Measurements from ENCODE around the gene ECD. TPM values are rescaled to one million over a fixed set of nuclear protein-coding genes. Genes with fewer than 3 reads are reported as not detected.

The ECD gene
- total and polyA plus RNA-seq, 10 of the 15 experiments (the other 5 are each of a cell fraction or from before 2014, with no cell fraction given) = 27.3 to 61.6 (median 44.0) TPM

- FAIRE-seq (peak; percentile 98), DNase-seq (ENCODE audit: low read depth, low spot score) (peak; percentile 83), ATAC-seq (peak; percentile 95)
- SMC1A ChIA-PET (ENCODE audit: uncharacterized antibody, unreplicated experiment) = interaction anchor here (0.6 to 3.8 kb wide), 11 partner anchors 9 to 367 kb away, joined by 3 to 41 read pairs (median 4); partner anchors contain the start of gene P4HA1
- BruUV-seq (replicated peaks) = no TSS peak
- peak within 1 kb of the TSS; percentile 90 for H3K27ac ChIP-seq (ENCODE audit: control insufficient read depth, insufficient read depth)
- no peaks in the 10 kb centered on the region; the same call in 2 of the 3 replicates for H3K9me3 ChIP-seq (replicated peaks; ENCODE audit: control insufficient read depth, insufficient read depth, low read length)
- no peaks in the 10 kb centered on the region for H3K4me1 ChIP-seq (ENCODE audit: control insufficient read depth, insufficient read depth, low read length)
- no peaks in the 10 kb centered on the region for H3K79me2 ChIP-seq (ENCODE audit: control insufficient read depth, insufficient read depth, low read length)
- peaks cover 0 to 5% of the 10 kb centered on the region in 2 experiments; a peak in 1 of 4 replicates for H3K36me3 ChIP-seq (ENCODE audit: control insufficient read depth in 2 of 2, insufficient read depth in 2 of 2, low read length in 1 of 2)
- H4K20me1 ChIP-seq (ENCODE audit: control insufficient read depth, insufficient read depth) = no peaks in the 10 kb centered on the region
- peak within 1 kb of the TSS; percentile 92 for H3K4me2 ChIP-seq (ENCODE audit: control insufficient read depth, insufficient read depth)
- in situ Hi-C loops (cut with MboI) = no loop called here
- CTCF ChIA-PET = interaction anchor here (0.6 to 4.0 kb wide), 9 partner anchors 9 to 57 kb away, joined by 3 to 26 read pairs (median 4); partner anchors contain the start of gene P4HA1
- intact Hi-C loops (cut with micrococcal nuclease; ENCODE audit: unreplicated experiment) = no loop called here
- H2AFZ ChIP-seq (ENCODE audit: control insufficient read depth, low read depth, low read length) = peak within 1 kb of the TSS; percentile 95
- H3K9ac ChIP-seq (ENCODE audit: control insufficient read depth, insufficient read depth, low read length) = peak within 1 kb of the TSS; percentile 79
- no peaks in the 10 kb centered on the region for H3K27me3 ChIP-seq (replicated peaks in 1 of 2; ENCODE audit: control insufficient read depth in 2 of 2, insufficient read depth in 2 of 2, low read length in 1 of 2)
- 0% methylated on average over 5 of the region's 5 CpGs for WGBS (ENCODE audit: insufficient coverage, insufficient replicate concordance, low lambda C conversion rate, missing lambda C conversion rate)
- H3K4me3 ChIP-seq = peak within 1 kb of the TSS; percentile 79
- RAD21 ChIA-PET (ENCODE audit: unreplicated experiment) = interaction anchor here (0.9 to 3.4 kb wide), 6 partner anchors 11 to 57 kb away, joined by 3 to 47 read pairs (median 4); partner anchors contain the start of genes ECD, FAM149B1 and P4HA1
- POLR2A ChIA-PET = interaction anchor here (0.5 to 3.7 kb wide), 7 partner anchors 9 to 53 kb away, joined by 3 to 49 read pairs (median 4); partner anchors contain the start of gene P4HA1
- no peak for TF ChIP-seq NFXL1 (IDR thresholded peaks at IDR 0.05; ENCODE audit: borderline replicate concordance)
- TF ChIP-seq YBX1 (IDR thresholded peaks at IDR 0.05) = no peak
- TF ChIP-seq E4F1 (IDR thresholded peaks at IDR 0.05; ENCODE audit: borderline replicate concordance, partially characterized antibody) = no peak
- peak; percentile 73 for TF ChIP-seq RELA (IDR thresholded peaks at IDR 0.05; ENCODE audit: borderline replicate concordance, partially characterized antibody)
- 0 out of 2 replicates have a peak, but pooled peaks have one; percentile 64 for TF ChIP-seq WRNIP1 (IDR thresholded peaks at IDR 0.05; ENCODE audit: borderline replicate concordance, low read depth, low read length)
- no peak for TF ChIP-seq SMAD1 (IDR thresholded peaks at IDR 0.05; ENCODE audit: low read depth, partially characterized antibody)
- no peak for TF ChIP-seq ZNF622 (IDR thresholded peaks at IDR 0.05)
- TF ChIP-seq ZNF24 (IDR thresholded peaks at IDR 0.05) = no peak
- TF ChIP-seq NFIC (IDR thresholded peaks at IDR 0.05; ENCODE audit: low read depth, low read length) = 0 out of 2 replicates have a peak, but pooled peaks have one; percentile 41
- TF ChIP-seq GABPA (IDR thresholded peaks at IDR 0.05; ENCODE audit: low read depth) = peak; percentile 93
- no peak for TF ChIP-seq RAD21 (IDR thresholded peaks at IDR 0.05; ENCODE audit: insufficient read depth, low read depth, low read length)
- peak; percentile 52; the same call in 1 of the 2 replicates for TF ChIP-seq SPI1 (IDR thresholded peaks at IDR 0.05; ENCODE audit: borderline replicate concordance, insufficient read depth, low read depth, low read length)
- TF ChIP-seq ZNF207 (IDR thresholded peaks at IDR 0.05; ENCODE audit: borderline replicate concordance) = no peak; the same call in 1 of the 2 replicates
- TF ChIP-seq PML (IDR thresholded peaks at IDR 0.05; ENCODE audit: low read length) = 0 out of 2 replicates have a peak, but pooled peaks have one; percentile 28
- peak; percentile 8; the same call in 1 of the 2 replicates for TF ChIP-seq SMARCA5 (IDR thresholded peaks at IDR 0.05)
- 0 out of 2 replicates have a peak, but pooled peaks have one; percentile 37 for TF ChIP-seq NKRF (conservative IDR thresholded peaks at IDR 0.05)
- peak; percentile 97 for TF ChIP-seq IKZF1 (conservative IDR thresholded peaks at IDR 0.05)
- TF ChIP-seq USF1 (IDR thresholded peaks at IDR 0.05; ENCODE audit: borderline replicate concordance, extremely low read length, insufficient read depth, low read depth, low read length) = no peak
Measured at GRCh38 chr10:73110345-73110849, 57.4 kb downstream of the ECD start, which contains the start of gene NUDT13. NUDT13 (plus strand) TSS chr10:73110455; CDS start chr10:73114366, 3,911 bp downstream.
